ENCODE results near the gene PDRG1.

DNA sequence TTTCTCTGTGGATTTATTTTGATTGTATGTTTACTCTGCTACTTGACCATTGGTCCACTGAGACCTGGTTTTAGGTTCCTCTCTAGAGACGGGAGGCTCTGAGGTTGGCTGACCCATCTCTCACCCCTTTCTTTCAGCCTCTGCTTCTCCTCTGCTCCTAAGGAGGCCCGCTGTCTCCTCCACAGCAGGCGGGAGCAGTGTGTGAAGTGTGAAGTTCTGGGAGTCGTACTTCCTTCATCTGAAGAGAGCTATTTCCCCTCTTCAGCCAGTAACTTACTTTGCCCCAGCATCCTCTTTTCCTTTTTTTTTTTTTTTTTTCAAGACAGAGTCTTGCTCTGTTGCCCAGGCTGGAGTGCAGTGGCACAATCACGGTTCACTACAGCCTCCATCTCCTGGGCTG lies 21.1 kb downstream of the PDRG1 start:
- TF ChIP-seq ELF4 (IDR thresholded peaks at IDR 0.05), result no peak
- no peak for TF ChIP-seq SUZ12 (IDR thresholded peaks at IDR 0.05)
- TF ChIP-seq FOXK2 (IDR thresholded peaks at IDR 0.05), result no peak
- TF ChIP-seq TARDBP (IDR thresholded peaks at IDR 0.05), result no peak
- TF ChIP-seq SP1 (IDR thresholded peaks at IDR 0.05), result no peak
- TF ChIP-seq HDGF (IDR thresholded peaks at IDR 0.05; ENCODE audit: borderline replicate concordance), result no peak

Data from HEK293T (cell line).